Spleen (tissue), 13 donors: Measurements from ENCODE around the gene SPRR5. TPM values are rescaled to one million over a fixed set of nuclear protein-coding genes. Genes with fewer than 3 reads are reported as not detected.

Experiments
- DNase-seq: peaks from one replicate; pipeline ENCODE4 v3.0.0-alpha.2; 2020
- H3K27ac ChIP-seq, 8 donors: fragments of 200-600 bp; sonication (generic) in 7 of 8; 1 replicate in 4 of 8; 2 replicates in 4 of 8; pipeline versions ENCODE4 v1.5.0 to v1.8.0; 2016 to 2021; ENCODE audit warnings: inconsistent platforms in 4 of 8, mild to moderate bottlenecking in 4 of 8, moderate library complexity in 1 of 8
- H3K27me3 ChIP-seq, 7 donors: fragments of 200-600 bp; sonication (generic) in 6 of 7; replicated peaks in 1 of 7; 1 replicate in 4 of 7; 2 replicates in 3 of 7; pipeline versions ENCODE4 v1.5.0 to v1.8.0; 2016 to 2021; ENCODE audit warnings: inconsistent platforms in 3 of 7, mild to moderate bottlenecking in 1 of 7
- H3K36me3 ChIP-seq, 6 donors: fragments of 200-600 bp; sonication (generic) in 5 of 6; 1 replicate in 4 of 6; 2 replicates in 2 of 6; pipeline versions ENCODE4 v1.5.0 to v1.8.0; 2016 to 2021; ENCODE audit warnings: inconsistent platforms in 2 of 6
- H3K4me1 ChIP-seq, 6 donors: fragments of 200-600 bp; sonication (generic) in 5 of 6; 1 replicate in 3 of 6; 2 replicates in 3 of 6; pipeline versions ENCODE4 v1.5.0 to v1.8.0; 2016 to 2021; ENCODE audit warnings: inconsistent platforms in 3 of 6
- H3K4me3 ChIP-seq, 8 donors: fragments of 200-600 bp; sonication (generic) in 7 of 8; 1 replicate in 4 of 8; 2 replicates in 4 of 8; pipeline versions ENCODE4 v1.5.0 to v1.8.0; 2016 to 2021; ENCODE audit warnings: inconsistent platforms in 4 of 8, mild to moderate bottlenecking in 4 of 8, moderate library complexity in 2 of 8
- H3K9me3 ChIP-seq, 8 donors: fragments of 200-600 bp; sonication (generic) in 7 of 8; 1 replicate in 4 of 8; 2 replicates in 4 of 8; pipeline versions ENCODE4 v1.5.0 to v1.8.0; 2016 to 2021; ENCODE audit warnings: inconsistent platforms in 4 of 8
- POLR2A ChIP-seq, 3 donors: fragments of 450-650 bp; IDR thresholded peaks; one replicate each; pipeline ENCODE4 v1.5.1; 2017; ENCODE audit warnings: antibody characterized with exemption in 3 of 3, mild to moderate bottlenecking in 1 of 3
- POLR2AphosphoS5 ChIP-seq, 3 donors: sonication (generic); formaldehyde crosslinking; IDR thresholded peaks; one replicate each; pipeline ENCODE4 v1.5.1; 2017; ENCODE audit warnings: antibody characterized with exemption in 3 of 3
- WGBS, 5 donors: extraction: QIAGEN DNeasy Blood & Tissue Kit in 3 of 5; methylation state at CpG; one replicate each; pipeline versions ENCODE4 v1.1.5 to v1.1.7; 2013 to 2018; 5-methylcytosine and 5-hydroxymethylcytosine counted together
- intact Hi-C: fragments of 100-400 bp; cut with DNase I; formaldehyde crosslinking; loops from one replicate; pipeline ENCODE4 v1.15.0; 2023; ENCODE audit warnings: low total_unique reads
- long read RNA-seq, 2 donors: transcript quantifications; one replicate each; lab custom pipeline, GENCODE V29; 2026
- polyA plus RNA-seq, 3 donors: library from polyadenylated mRNA; stranded (reverse); fragments of 200-250 nt; gene quantifications; one replicate each; pipeline ENCODE4 v1.2.1, GENCODE V29; 2013
- total RNA-seq, 7 donors: library from RNA; depleted of rRNA in 3 of 7; stranded (reverse); fragments of >200 nt in 3 of 7; fragmentation: NEBNext Ultra II Directional in 4 of 7; extraction: Animal tissue kit (Norgen Biotek cat#: 25700) in 4 of 7; gene quantifications; one replicate each; pipeline versions ENCODE4 v1.1.0 to v1.2.1, GENCODE V29; 2016 to 2021
- TF ChIP-seq, protein P1 (sequence below), 11 experiments: fragments of 200-600 bp in 7 of 11; fragments of 450-650 bp in 4 of 11; sonication (generic) in 4 of 11; IDR thresholded peaks in 8 of 11; conservative IDR thresholded peaks in 3 of 11; 1 replicate in 7 of 11; 2 replicates in 4 of 11; pipeline versions ENCODE4 v1.4.0 to v1.8.0; 2016 to 2021; ENCODE audit warnings: antibody characterized with exemption in 11 of 11, inconsistent platforms in 4 of 11, mild to moderate bottlenecking in 1 of 11
- donor health status: healthy with polysubstance abuse.
- donor health status: DM: no; HTN: no; CAD: no; lungs with moderate emphysema.
- donor health status: DM: no; HTN: no; CAD: no.
- donor health status: Bipolar disorder and iron deficiency.
- donor health status: healthy.
- donor health status: DM: no; HTN: no; CAD: no.
- donor health status: DM: yes; HTN: yes; CAD: no.

The SPRR5 gene
- total RNA-seq (not detected), polyA plus RNA-seq (not detected)
- long read RNA-seq, donor 1 = 0 reads
- long read RNA-seq, donor 2 = 0 reads

DNA sequence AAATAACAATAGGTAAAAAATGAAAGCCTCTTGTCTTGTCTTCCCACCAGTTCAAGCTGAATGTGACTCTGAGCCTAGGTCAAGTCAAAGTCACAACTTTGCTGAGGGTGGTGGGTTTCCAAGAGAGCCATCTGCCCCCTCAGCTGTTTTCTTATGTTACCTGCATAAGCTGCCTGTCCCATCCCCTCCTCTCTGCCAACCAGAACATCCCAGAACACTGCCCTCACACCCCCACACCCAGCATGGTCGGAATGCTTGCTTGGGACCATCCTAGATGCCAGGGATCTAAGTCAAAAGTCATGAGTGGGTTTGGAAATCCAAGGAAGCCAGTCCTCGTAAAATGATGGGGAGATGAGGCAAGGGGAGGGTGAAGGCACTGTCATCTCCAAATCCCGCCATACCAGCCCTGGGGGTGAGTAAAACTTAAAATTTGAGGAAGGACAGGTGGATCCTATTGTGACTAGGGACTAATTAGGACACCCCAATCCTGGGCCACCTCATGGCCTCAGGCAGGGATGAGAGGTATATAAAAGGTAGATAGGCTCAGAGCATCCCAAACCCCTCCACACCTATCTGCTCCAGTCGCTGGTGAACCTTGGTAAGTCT, at the start of gene SPRR5:
Gene SPRR5, plus strand, starts transcription at position 556 of the 606 bp plus-strand sequence. CDS start 1,349 bp downstream, outside the sequence.
- intact Hi-C loops = no loop called here

GRCh38 chr1:152899027-152899426, 48.0 kb upstream of the SPRR5 start:
- Histone ChIP-seq H3K9me3 (no peaks in the 10 kb centered on the region), H3K36me3 (no peaks in the 10 kb centered on the region), H3K27ac (no peak overlapping the region), H3K4me3 (no peak overlapping the region), H3K4me1 (no peaks in the 10 kb centered on the region), H3K27me3 (peaks cover 0 to 31% (median 4%) of the 10 kb centered on the region in 7 donors)
- TF ChIP-seq, protein P1, sequence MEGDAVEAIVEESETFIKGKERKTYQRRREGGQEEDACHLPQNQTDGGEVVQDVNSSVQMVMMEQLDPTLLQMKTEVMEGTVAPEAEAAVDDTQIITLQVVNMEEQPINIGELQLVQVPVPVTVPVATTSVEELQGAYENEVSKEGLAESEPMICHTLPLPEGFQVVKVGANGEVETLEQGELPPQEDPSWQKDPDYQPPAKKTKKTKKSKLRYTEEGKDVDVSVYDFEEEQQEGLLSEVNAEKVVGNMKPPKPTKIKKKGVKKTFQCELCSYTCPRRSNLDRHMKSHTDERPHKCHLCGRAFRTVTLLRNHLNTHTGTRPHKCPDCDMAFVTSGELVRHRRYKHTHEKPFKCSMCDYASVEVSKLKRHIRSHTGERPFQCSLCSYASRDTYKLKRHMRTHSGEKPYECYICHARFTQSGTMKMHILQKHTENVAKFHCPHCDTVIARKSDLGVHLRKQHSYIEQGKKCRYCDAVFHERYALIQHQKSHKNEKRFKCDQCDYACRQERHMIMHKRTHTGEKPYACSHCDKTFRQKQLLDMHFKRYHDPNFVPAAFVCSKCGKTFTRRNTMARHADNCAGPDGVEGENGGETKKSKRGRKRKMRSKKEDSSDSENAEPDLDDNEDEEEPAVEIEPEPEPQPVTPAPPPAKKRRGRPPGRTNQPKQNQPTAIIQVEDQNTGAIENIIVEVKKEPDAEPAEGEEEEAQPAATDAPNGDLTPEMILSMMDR (IDR thresholded peaks at IDR 0.05 in 8 of 11, conservative IDR thresholded peaks at IDR 0.05 in 3 of 11) = no peak
- TF ChIP-seq POLR2AphosphoS5 (IDR thresholded peaks at IDR 0.05) = no peak
- no peak for TF ChIP-seq POLR2A (IDR thresholded peaks at IDR 0.05)
- WGBS, 5 donors = 79 to 88% (median 81%) methylated on average over 4 of the region's 4 CpGs
- intact Hi-C loops = no loop called here
- no peak for DNase-seq

More for the DNA sequence above, at the start of gene SPRR5:
- Histone ChIP-seq H3K27ac (no peak within 1 kb of the TSS), H3K4me3 (no peak within 1 kb of the TSS), H3K9me3 (no peaks in the 10 kb centered on the region), H3K27me3 (peaks cover 0 to 12% (median 0%) of the 10 kb centered on the region in 7 donors), H3K36me3 (no peaks in the 10 kb centered on the region), H3K4me1 (no peaks in the 10 kb centered on the region)
- DNase-seq = no peak
- TF ChIP-seq POLR2AphosphoS5 (IDR thresholded peaks at IDR 0.05) = no peak
- no peak for TF ChIP-seq POLR2A (IDR thresholded peaks at IDR 0.05)
- TF ChIP-seq, protein P1 (IDR thresholded peaks at IDR 0.05 in 8 of 11, conservative IDR thresholded peaks at IDR 0.05 in 3 of 11) = no peak
- WGBS, 5 donors = 58 to 78% (median 75%) methylated on average over 4 of the region's 4 CpGs

DNA sequence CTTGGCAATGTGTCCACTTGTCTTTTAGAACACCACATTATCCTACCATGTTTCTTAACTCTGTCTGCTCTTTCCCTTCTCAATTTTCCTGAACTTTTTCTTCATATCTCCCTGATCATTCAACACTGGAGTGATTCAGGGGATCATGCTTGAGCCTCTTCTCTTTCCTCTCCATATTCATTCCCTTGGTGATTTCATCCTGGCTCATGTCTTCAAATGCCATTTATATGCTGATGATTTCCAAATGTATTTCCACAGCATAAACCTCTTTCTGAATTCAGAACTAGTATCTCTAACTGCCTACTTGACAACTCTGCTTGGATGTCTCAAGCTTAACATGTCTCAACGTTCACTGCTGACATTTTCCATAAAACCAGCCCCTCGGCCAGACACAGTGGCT, 47.1 kb upstream of the SPRR5 start:
- Histone ChIP-seq H3K27me3 (peaks cover 0 to 35% (median 3%) of the 10 kb centered on the region in 7 donors), H3K36me3 (no peaks in the 10 kb centered on the region), H3K9me3 (no peaks in the 10 kb centered on the region), H3K4me1 (no peaks in the 10 kb centered on the region), H3K27ac (no peak overlapping the region), H3K4me3 (no peak overlapping the region)
- WGBS, 5 donors = 70 to 76% (median 73%) methylated on average over 2 of the region's 2 CpGs
- DNase-seq = no peak
- TF ChIP-seq POLR2A (IDR thresholded peaks at IDR 0.05) = no peak
- TF ChIP-seq POLR2AphosphoS5 (IDR thresholded peaks at IDR 0.05) = no peak
- TF ChIP-seq, protein P1 (IDR thresholded peaks at IDR 0.05 in 8 of 11, conservative IDR thresholded peaks at IDR 0.05 in 3 of 11) = no peak
- intact Hi-C loops = no loop called here

GRCh38 chr1:152901631-152902030, 45.4 kb upstream of the SPRR5 start:
- DNase-seq = no peak
- intact Hi-C loops = no loop called here
- 68 to 84% (median 79%) methylated on average over 5 of the region's 5 CpGs for WGBS, 5 donors

More at GRCh38 chr1:152901631-152902030, 45.4 kb upstream of the SPRR5 start:
- H3K4me3 ChIP-seq = no peak overlapping the region
- H3K27me3 ChIP-seq = peaks cover 0 to 37% (median under 1%) of the 10 kb centered on the region in 7 donors
- no peaks in the 10 kb centered on the region for H3K9me3 ChIP-seq
- TF ChIP-seq POLR2A (IDR thresholded peaks at IDR 0.05) (no peak), POLR2AphosphoS5 (IDR thresholded peaks at IDR 0.05) (no peak)
- TF ChIP-seq, protein P1 (IDR thresholded peaks at IDR 0.05 in 8 of 11, conservative IDR thresholded peaks at IDR 0.05 in 3 of 11) = no peak
- H3K36me3 ChIP-seq = no peaks in the 10 kb centered on the region
- no peaks in the 10 kb centered on the region for H3K4me1 ChIP-seq
- H3K27ac ChIP-seq = no peak overlapping the region
